Neural cell (in vitro differentiated cells): ENCODE data around the gene FECH. TPM values are rescaled to one million over a fixed set of nuclear protein-coding genes. Genes with fewer than 3 reads are reported as not detected.

Experiments used
- H2AFZ ChIP-seq: fragments of 200-600, 300-800 bp; sonication (generic), shearing (Covaris generic); 2 replicates; pipeline ENCODE4 v1.6.0; 2014; ENCODE audit warnings: low read depth, mild to moderate bottlenecking, antibody characterized with exemption, low read length, moderate library complexity
- H3F3A ChIP-seq: fragments of 200-600 bp; shearing (Covaris generic); 2 replicates; pipeline ENCODE4 v1.6.1; 2016; ENCODE audit warnings: mild to moderate bottlenecking, moderate library complexity, mixed read lengths, antibody characterized with exemption, low read length; ENCODE audit not compliant: insufficient read depth, poor library complexity, severe bottlenecking
- H3K27ac ChIP-seq: fragments of 200-600, 300-800 bp; sonication (generic), shearing (Covaris generic); 2 replicates; pipeline ENCODE4 v1.5.1; 2014; ENCODE audit warnings: mild to moderate bottlenecking, low read length, moderate library complexity
- H3K27me3 ChIP-seq: fragments of 300-800, 200-600 bp; sonication (generic), shearing (Covaris generic); 2 replicates; pipeline ENCODE4 v1.6.0; 2014; ENCODE audit warnings: mild to moderate bottlenecking, low read depth, low read length, moderate library complexity; ENCODE audit not compliant: insufficient read depth
- H3K36me3 ChIP-seq: fragments of 300-800, 200-600 bp; sonication (generic), shearing (Covaris generic); 2 replicates; pipeline ENCODE4 v1.5.1; 2014; ENCODE audit warnings: mild to moderate bottlenecking, antibody characterized with exemption, low read length, moderate library complexity; ENCODE audit not compliant: insufficient read depth
- H3K4me2 ChIP-seq: fragments of 300-800, 200-600 bp; sonication (generic), shearing (Covaris generic); 2 replicates; pipeline ENCODE4 v1.6.0; 2014; ENCODE audit warnings: mild to moderate bottlenecking, low read length
- H3K4me3 ChIP-seq: fragments of 300-800, 200-600 bp; sonication (generic), shearing (Covaris generic); 2 replicates; pipeline ENCODE4 v1.5.1; 2014; ENCODE audit warnings: mild to moderate bottlenecking, low read length, moderate library complexity
- H3K79me2 ChIP-seq: fragments of 200-600 bp; shearing (Covaris generic); replicated peaks from 2 replicates; pipeline ENCODE4 v1.6.0; 2014; ENCODE audit warnings: mild to moderate bottlenecking, low read length, moderate library complexity; ENCODE audit not compliant: insufficient read depth
- H3K9ac ChIP-seq: fragments of 300-800, 200-600 bp; sonication (generic), shearing (Covaris generic); 2 replicates; pipeline ENCODE4 v1.6.1; 2016; ENCODE audit warnings: mild to moderate bottlenecking, low read length, mixed read lengths
- H3K9me2 ChIP-seq: fragments of 200-600 bp; shearing (Covaris generic); 2 replicates; pipeline ENCODE4 v1.6.1; 2016; ENCODE audit warnings: mild to moderate bottlenecking, low read length, mixed read lengths; ENCODE audit not compliant: insufficient read depth
- H3K9me3 ChIP-seq: fragments of 200-600, 300-800 bp; sonication (generic), shearing (Covaris generic); 2 replicates; pipeline ENCODE4 v1.6.1; 2016; ENCODE audit warnings: mild to moderate bottlenecking, mixed run types, low read length, moderate library complexity, mixed read lengths
- H4K20me1 ChIP-seq: fragments of 200-600 bp; shearing (Covaris generic); 2 replicates; pipeline ENCODE4 v1.6.1; 2016; ENCODE audit warnings: mild to moderate bottlenecking, mixed run types; ENCODE audit not compliant: insufficient read depth
- CTCF ChIP-seq: fragments of 450-650 bp; IDR thresholded peaks from 2 replicates; pipeline ENCODE4 v1.5.1; 2014; ENCODE audit warnings: antibody characterized with exemption, mild to moderate bottlenecking, moderate library complexity; ENCODE audit not compliant: poor library complexity, severe bottlenecking
- EP300 ChIP-seq: fragments of 450-650 bp; conservative IDR thresholded peaks from 2 replicates; pipeline ENCODE4 v1.6.1; 2014; ENCODE audit warnings: antibody characterized with exemption, mild to moderate bottlenecking, moderate library complexity; ENCODE audit not compliant: poor library complexity, severe bottlenecking
- EZH2 ChIP-seq: fragments of 200-600, 300-800 bp; shearing (Covaris generic), sonication (generic); IDR thresholded peaks from 2 replicates; pipeline ENCODE4 v1.6.1; 2014; ENCODE audit warnings: antibody characterized with exemption, low read length, borderline replicate concordance, mild to moderate bottlenecking; ENCODE audit not compliant: insufficient read depth, poor library complexity, severe bottlenecking
- MXI1 ChIP-seq: fragments of 450-650 bp; conservative IDR thresholded peaks from 2 replicates; pipeline ENCODE4 v1.6.1; 2014; ENCODE audit warnings: antibody characterized with exemption, mild to moderate bottlenecking; ENCODE audit not compliant: poor library complexity, severe bottlenecking
- POLR2AphosphoS5 ChIP-seq: IDR thresholded peaks from 2 replicates; pipeline ENCODE4 v1.6.1; 2012
- RAD21 ChIP-seq: fragments of 450-650 bp; conservative IDR thresholded peaks from 2 replicates; pipeline ENCODE4 v1.6.1; 2014; ENCODE audit warnings: antibody characterized with exemption, mild to moderate bottlenecking, moderate library complexity
- REST ChIP-seq: IDR thresholded peaks from 2 replicates; pipeline ENCODE4 v1.6.1; 2012; ENCODE audit warnings: borderline replicate concordance
- SMC3 ChIP-seq: fragments of 450-650 bp; conservative IDR thresholded peaks from 2 replicates; pipeline ENCODE4 v1.6.1; 2014; ENCODE audit warnings: antibody characterized with exemption, mild to moderate bottlenecking, moderate library complexity; ENCODE audit not compliant: poor library complexity
- TAF1 ChIP-seq: IDR thresholded peaks from 2 replicates; pipeline ENCODE4 v1.6.1; 2012; ENCODE audit warnings: low read depth
- polyA plus RNA-seq: library from polyadenylated mRNA; depleted of rRNA; stranded (reverse); fragments of >200 nt; gene quantifications from 2 replicates; pipeline ENCODE4 v1.2.3, GENCODE V29; 2014

Gene FECH
- polyA plus RNA-seq, 1 donor from 2014 or later: 17.1 TPM

- no peaks in the 10 kb centered on the region for H4K20me1 ChIP-seq
- H3K36me3 ChIP-seq: no peaks in the 10 kb centered on the region
- H3K9me3 ChIP-seq: no peaks in the 10 kb centered on the region
- TF ChIP-seq RAD21 (no peak), TAF1 (no peak), POLR2AphosphoS5 (no peak), EZH2 (no peak), SMC3 (no peak), REST (no peak), EP300 (no peak), MXI1 (no peak), CTCF (no peak)
- H3K79me2 ChIP-seq: no peaks in the 10 kb centered on the region
- no peak overlapping the region for H3K9ac ChIP-seq
- no peak overlapping the region for H3K4me2 ChIP-seq
- H2AFZ ChIP-seq: no peak overlapping the region
- H3K4me3 ChIP-seq: no peak overlapping the region
- H3K27me3 ChIP-seq: no peaks in the 10 kb centered on the region
- no peaks in the 10 kb centered on the region for H3K9me2 ChIP-seq
- no peak overlapping the region for H3K27ac ChIP-seq
- H3F3A ChIP-seq: no peaks in the 10 kb centered on the region
These were observed 66.7 kb downstream of the FECH start for GRCh38 chr18:57519668-57520424.

- Histone ChIP-seq H3K9me2 (no peaks in the 10 kb centered on the region), H4K20me1 (no peaks in the 10 kb centered on the region), H2AFZ (no peak overlapping the region), H3K36me3 (no peaks in the 10 kb centered on the region), H3K27ac (no peak overlapping the region), H3K9ac (no peak overlapping the region), H3K79me2 (no peaks in the 10 kb centered on the region), H3K4me3 (no peak overlapping the region), H3K27me3 (no peaks in the 10 kb centered on the region), H3K4me2 (no peak overlapping the region), H3K9me3 (no peaks in the 10 kb centered on the region), H3F3A (no peaks in the 10 kb centered on the region)
- TF ChIP-seq MXI1: no peak
- TF ChIP-seq EP300: no peak
- no peak for TF ChIP-seq REST
- TF ChIP-seq SMC3: no peak
- no peak for TF ChIP-seq POLR2AphosphoS5
- TF ChIP-seq CTCF: no peak
- TF ChIP-seq RAD21: no peak
- TF ChIP-seq TAF1: no peak
These were observed 68.0 kb downstream of the FECH start for GRCh38 chr18:57518533-57518932.
